ENCODE results near the gene NXPH4.

The NXPH4 gene

GRCh38 chr12:57230381-57231155 lies 14.0 kb downstream of the NXPH4 start:
- H3K27ac ChIP-seq = peak overlapping the region; percentile 89
- TF ChIP-seq ZFX (IDR thresholded peaks at IDR 0.05) = no peak
- TF ChIP-seq, protein P1, sequence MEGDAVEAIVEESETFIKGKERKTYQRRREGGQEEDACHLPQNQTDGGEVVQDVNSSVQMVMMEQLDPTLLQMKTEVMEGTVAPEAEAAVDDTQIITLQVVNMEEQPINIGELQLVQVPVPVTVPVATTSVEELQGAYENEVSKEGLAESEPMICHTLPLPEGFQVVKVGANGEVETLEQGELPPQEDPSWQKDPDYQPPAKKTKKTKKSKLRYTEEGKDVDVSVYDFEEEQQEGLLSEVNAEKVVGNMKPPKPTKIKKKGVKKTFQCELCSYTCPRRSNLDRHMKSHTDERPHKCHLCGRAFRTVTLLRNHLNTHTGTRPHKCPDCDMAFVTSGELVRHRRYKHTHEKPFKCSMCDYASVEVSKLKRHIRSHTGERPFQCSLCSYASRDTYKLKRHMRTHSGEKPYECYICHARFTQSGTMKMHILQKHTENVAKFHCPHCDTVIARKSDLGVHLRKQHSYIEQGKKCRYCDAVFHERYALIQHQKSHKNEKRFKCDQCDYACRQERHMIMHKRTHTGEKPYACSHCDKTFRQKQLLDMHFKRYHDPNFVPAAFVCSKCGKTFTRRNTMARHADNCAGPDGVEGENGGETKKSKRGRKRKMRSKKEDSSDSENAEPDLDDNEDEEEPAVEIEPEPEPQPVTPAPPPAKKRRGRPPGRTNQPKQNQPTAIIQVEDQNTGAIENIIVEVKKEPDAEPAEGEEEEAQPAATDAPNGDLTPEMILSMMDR (conservative IDR thresholded peaks at IDR 0.05) = no peak

- TF ChIP-seq, protein P1 (conservative IDR thresholded peaks at IDR 0.05) = no peak
- TF ChIP-seq ZFX (IDR thresholded peaks at IDR 0.05) = no peak
- H3K27ac ChIP-seq = peak overlapping the region; percentile 89
Measured at GRCh38 chr12:57231276-57232021, 14.9 kb downstream of the NXPH4 start.

GRCh38 chr12:57232156-57232756 lies 15.7 kb downstream of the NXPH4 start:
- H3K27ac ChIP-seq = no peak overlapping the region
- TF ChIP-seq, protein P1 (conservative IDR thresholded peaks at IDR 0.05) = no peak
- TF ChIP-seq ZFX (IDR thresholded peaks at IDR 0.05) = no peak

- no peak overlapping the region for H3K27ac ChIP-seq
- TF ChIP-seq, protein P1 (conservative IDR thresholded peaks at IDR 0.05) = no peak
- no peak for TF ChIP-seq ZFX (IDR thresholded peaks at IDR 0.05)
Measured at GRCh38 chr12:57233357-57234232, 17.0 kb downstream of the NXPH4 start.

- H3K27ac ChIP-seq = peak overlapping the region; percentile 6; the same call in 1 of the 2 replicates
- TF ChIP-seq, protein P1 (conservative IDR thresholded peaks at IDR 0.05) = no peak
- no peak for TF ChIP-seq ZFX (IDR thresholded peaks at IDR 0.05)
Measured at GRCh38 chr12:57234233-57234570, 17.6 kb downstream of the NXPH4 start.

GRCh38 chr12:57234571-57235016 lies 18.0 kb downstream of the NXPH4 start:
- H3K27ac ChIP-seq = peak overlapping the region; percentile 6; the same call in 1 of the 2 replicates
- no peak for TF ChIP-seq ZFX (IDR thresholded peaks at IDR 0.05)
- TF ChIP-seq, protein P1 (conservative IDR thresholded peaks at IDR 0.05) = no peak
